ENCODE measurements around the gene IL17RE.
A peak's percentile ranks its signal among the peaks of the same experiment; 100 is the strongest.

The IL17RE gene

DNA sequence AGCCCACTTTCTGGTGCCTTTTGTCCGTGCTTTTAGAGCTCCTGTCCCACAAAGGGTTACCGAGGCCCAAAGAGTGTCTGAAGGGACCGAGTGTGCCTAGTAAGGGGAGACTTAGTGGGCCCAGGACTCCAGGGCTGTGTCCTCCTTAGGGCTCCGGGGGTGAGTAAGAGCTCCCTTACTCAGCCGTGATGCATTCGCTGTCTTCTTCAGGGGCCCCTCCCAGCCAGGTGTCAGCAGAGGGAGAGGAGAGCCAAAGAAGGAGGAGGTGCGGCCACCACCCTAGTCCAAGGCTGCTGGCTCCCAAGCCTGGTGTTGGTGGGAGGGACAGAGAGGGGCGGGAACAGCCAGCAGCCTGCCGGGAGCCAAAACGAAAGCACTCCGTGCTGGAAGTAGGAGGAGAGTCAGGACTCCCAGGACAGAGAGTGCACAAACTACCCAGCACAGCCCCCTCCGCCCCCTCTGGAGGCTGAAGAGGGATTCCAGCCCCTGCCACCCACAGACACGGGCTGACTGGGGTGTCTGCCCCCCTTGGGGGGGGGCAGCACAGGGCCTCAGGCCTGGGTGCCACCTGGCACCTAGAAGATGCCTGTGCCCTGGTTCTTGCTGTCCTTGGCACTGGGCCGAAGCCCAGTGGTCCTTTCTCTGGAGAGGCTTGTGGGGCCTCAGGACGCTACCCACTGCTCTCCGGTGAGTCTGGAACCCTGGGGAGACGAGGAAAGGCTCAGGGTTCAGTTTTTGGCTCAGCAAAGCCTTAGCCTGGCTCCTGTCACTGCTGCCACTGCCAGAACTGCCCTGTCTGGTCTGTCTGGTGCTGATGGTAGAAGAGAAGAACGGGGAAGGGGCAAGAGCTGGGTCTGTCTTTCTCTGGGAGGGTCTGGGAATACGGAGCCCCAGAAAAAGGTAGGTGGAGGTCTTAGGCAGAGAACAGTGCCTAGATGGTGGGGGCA lies 14.4 kb downstream of the IL17RE start, which contains the start of gene IL17RC:
Gene IL17RC (plus strand): TSS at position 365 of the 947 bp plus-strand sequence. CDS start 218 bp downstream, at position 583.
- no peak for ATAC-seq (replicated peaks)
- no peak within 1 kb of the TSS for H3K27ac Mint-ChIP-seq
- H3K9me3 Mint-ChIP-seq, result no peaks in the 10 kb centered on the region
- H3K4me1 Mint-ChIP-seq (ENCODE audit: low read depth in 2 of 2), result peaks cover 9 to 13% of the 10 kb centered on the region in 2 donors
- no peaks in the 10 kb centered on the region for H3K27me3 Mint-ChIP-seq
- H3K4me3 Mint-ChIP-seq, result peak within 1 kb of the TSS; percentile 73 to 77
- peaks cover 3% of the 10 kb centered on the region for H3K36me3 Mint-ChIP-seq (ENCODE audit: insufficient read depth)
- no peak for DNase-seq

- Mint-ChIP-seq H3K9me3 (no peaks in the 10 kb centered on the region), H3K4me3 (no peak overlapping the region), H3K27ac (no peak overlapping the region), H3K4me1 (ENCODE audit: low read depth in 2 of 2) (peaks cover 5 to 6% of the 10 kb centered on the region in 2 donors), H3K27me3 (peaks cover 7 to 8% of the 10 kb centered on the region in 2 donors), H3K36me3 (ENCODE audit: insufficient read depth) (no peaks in the 10 kb centered on the region)
- DNase-seq (no peak), ATAC-seq (replicated peaks) (no peak)
Observed at GRCh38 chr3:9917820-9918219, 15.2 kb downstream of the IL17RE start.

GRCh38 chr3:9918261-9919038 lies 15.8 kb downstream of the IL17RE start:
- Mint-ChIP-seq H3K27me3 (peaks cover 11 to 13% of the 10 kb centered on the region in 2 donors), H3K4me3 (no peak overlapping the region), H3K9me3 (no peaks in the 10 kb centered on the region), H3K36me3 (ENCODE audit: insufficient read depth) (no peaks in the 10 kb centered on the region), H3K4me1 (ENCODE audit: low read depth in 2 of 2) (peaks cover 5 to 6% of the 10 kb centered on the region in 2 donors), H3K27ac (no peak overlapping the region)
- DNase-seq (no peak), ATAC-seq (replicated peaks) (no peak)

DNA sequence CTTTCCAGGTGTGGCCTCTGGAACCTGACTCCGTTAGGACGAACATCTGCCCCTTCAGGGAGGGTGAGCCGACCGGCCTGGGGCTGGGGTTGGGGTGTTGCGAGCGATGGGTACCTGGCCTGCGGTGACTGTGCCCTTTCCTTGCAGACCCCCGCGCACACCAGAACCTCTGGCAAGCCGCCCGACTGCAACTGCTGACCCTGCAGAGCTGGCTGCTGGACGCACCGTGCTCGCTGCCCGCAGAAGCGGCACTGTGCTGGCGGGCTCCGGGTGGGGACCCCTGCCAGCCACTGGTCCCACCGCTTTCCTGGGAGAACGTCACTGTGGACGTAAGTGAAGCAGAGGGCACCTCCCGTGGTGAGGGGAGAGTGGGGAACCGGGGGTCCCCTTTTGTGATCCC lies 25.5 kb downstream of the IL17RE start:
- DNase-seq, result no peak
- Mint-ChIP-seq H3K27ac (no peak overlapping the region), H3K27me3 (peaks cover 20 to 21% of the 10 kb centered on the region in 2 donors), H3K4me1 (ENCODE audit: low read depth in 2 of 2) (peaks cover 9 to 10% of the 10 kb centered on the region in 2 donors), H3K9me3 (no peaks in the 10 kb centered on the region), H3K4me3 (no peak overlapping the region), H3K36me3 (ENCODE audit: insufficient read depth) (peaks cover 11% of the 10 kb centered on the region)
- ATAC-seq (replicated peaks), result no peak

DNA sequence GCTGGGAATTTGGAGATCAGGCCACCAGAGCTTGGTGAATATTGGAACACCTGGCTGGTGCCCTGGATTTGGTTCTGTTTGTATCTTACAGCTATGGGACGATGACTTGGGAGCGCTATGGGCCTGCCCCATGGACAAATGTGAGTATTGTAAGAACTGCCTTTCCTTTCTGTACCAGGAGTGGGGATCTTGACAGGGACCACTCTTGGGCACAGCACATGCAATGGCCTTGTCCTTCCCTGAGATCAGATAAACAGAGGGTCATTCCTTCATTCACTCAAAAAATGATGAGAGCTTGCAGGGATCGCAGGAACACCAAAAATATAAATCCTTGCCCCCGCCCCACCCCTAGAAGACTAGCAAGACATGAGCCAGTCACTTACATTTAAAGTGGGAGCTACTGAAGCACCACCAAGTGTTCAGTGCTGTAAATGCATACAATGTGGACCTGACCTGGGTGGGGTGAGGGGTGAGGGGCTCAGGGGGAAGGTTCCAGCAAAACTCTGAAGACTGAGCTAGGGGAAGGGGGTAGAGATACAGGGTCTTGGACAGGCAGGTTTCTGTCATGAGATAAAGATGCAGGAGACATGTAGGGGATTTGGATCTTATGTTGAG lies 28.3 kb downstream of the IL17RE start:
- no peaks in the 10 kb centered on the region for H3K9me3 Mint-ChIP-seq

DNA sequence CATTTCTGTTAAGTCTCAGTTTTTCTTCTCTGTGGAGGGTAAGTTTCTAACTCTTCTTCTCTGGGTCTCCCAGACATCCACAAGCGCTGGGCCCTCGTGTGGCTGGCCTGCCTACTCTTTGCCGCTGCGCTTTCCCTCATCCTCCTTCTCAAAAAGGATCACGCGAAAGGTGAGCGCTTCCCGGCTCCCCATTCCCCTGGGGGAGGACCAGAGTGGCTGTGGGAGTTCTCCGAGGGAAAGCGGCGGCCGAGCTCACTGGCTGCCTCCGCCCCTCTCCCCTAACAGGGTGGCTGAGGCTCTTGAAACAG lies 29.8 kb downstream of the IL17RE start:
- ATAC-seq (replicated peaks) (no peak), DNase-seq (no peak)
- peak overlapping the region; percentile 98 to 100 for H3K27ac Mint-ChIP-seq
- peaks cover 30 to 36% of the 10 kb centered on the region in 2 donors for H3K4me1 Mint-ChIP-seq (ENCODE audit: low read depth in 2 of 2)
- H3K36me3 Mint-ChIP-seq (ENCODE audit: insufficient read depth), result peaks cover 21% of the 10 kb centered on the region
- H3K27me3 Mint-ChIP-seq, result no peaks in the 10 kb centered on the region
- H3K4me3 Mint-ChIP-seq, result peak overlapping the region; percentile 94 to 97
- no peaks in the 10 kb centered on the region for H3K9me3 Mint-ChIP-seq

More for the DNA sequence above, 28.3 kb downstream of the IL17RE start:
- no peaks in the 10 kb centered on the region for H3K27me3 Mint-ChIP-seq
- peaks cover 21% of the 10 kb centered on the region for H3K36me3 Mint-ChIP-seq (ENCODE audit: insufficient read depth)
- peaks cover 30 to 33% of the 10 kb centered on the region in 2 donors for H3K4me1 Mint-ChIP-seq (ENCODE audit: low read depth in 2 of 2)
- H3K4me3 Mint-ChIP-seq, result no peak overlapping the region
- H3K27ac Mint-ChIP-seq, result peak overlapping the region; percentile 98 to 100
- no peak for ATAC-seq (replicated peaks)
- no peak for DNase-seq

GRCh38 chr3:9932843-9933560 lies 30.4 kb downstream of the IL17RE start:
- Mint-ChIP-seq H3K9me3 (no peaks in the 10 kb centered on the region), H3K36me3 (ENCODE audit: insufficient read depth) (peaks cover 21% of the 10 kb centered on the region), H3K27ac (peak overlapping the region; percentile 98 to 100), H3K27me3 (no peaks in the 10 kb centered on the region), H3K4me1 (ENCODE audit: low read depth in 2 of 2) (peaks cover 30 to 36% of the 10 kb centered on the region in 2 donors), H3K4me3 (peak overlapping the region; percentile 94 to 97)
- peak; percentile 69 for ATAC-seq (replicated peaks)
- peak; percentile 80 to 82 (median 80) for DNase-seq

- Mint-ChIP-seq H3K27me3 (no peaks in the 10 kb centered on the region), H3K4me1 (ENCODE audit: low read depth in 2 of 2) (peaks cover 30 to 36% of the 10 kb centered on the region in 2 donors), H3K36me3 (ENCODE audit: insufficient read depth) (peaks cover 25% of the 10 kb centered on the region), H3K9me3 (no peaks in the 10 kb centered on the region), H3K4me3 (peak within 1 kb of the TSS; percentile 94 to 97), H3K27ac (peak within 1 kb of the TSS; percentile 98 to 100)
- peak; percentile 78 for ATAC-seq (replicated peaks)
- peak; percentile 97 to 98 (median 98) for DNase-seq
Observed at GRCh38 chr3:9933561-9934234, 31.1 kb downstream of the IL17RE start, which contains the start of gene CRELD1. Gene CRELD1 (plus strand): TSS chr3:9933834. CDS start chr3:9934439, 605 bp downstream.

DNA sequence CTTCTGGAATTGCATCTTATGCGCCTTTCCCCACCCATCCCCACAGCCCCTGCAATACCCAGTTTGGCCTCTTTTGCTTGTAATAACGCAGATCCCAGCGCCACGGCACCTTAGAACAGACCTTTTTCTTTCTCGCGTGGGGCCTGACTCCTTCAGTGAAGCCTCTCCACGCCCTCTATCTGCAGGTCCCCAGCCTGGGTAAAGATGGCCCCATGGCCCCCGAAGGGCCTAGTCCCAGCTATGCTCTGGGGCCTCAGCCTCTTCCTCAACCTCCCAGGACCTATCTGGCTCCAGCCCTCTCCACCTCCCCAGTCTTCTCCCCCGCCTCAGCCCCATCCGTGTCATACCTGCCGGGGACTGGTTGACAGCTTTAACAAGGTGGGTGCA lies 31.6 kb downstream of the IL17RE start:
- Mint-ChIP-seq H3K4me1 (ENCODE audit: low read depth in 2 of 2) (peaks cover 30 to 36% of the 10 kb centered on the region in 2 donors), H3K27ac (peak overlapping the region; percentile 98 to 100), H3K36me3 (ENCODE audit: insufficient read depth) (peaks cover 25% of the 10 kb centered on the region), H3K9me3 (no peaks in the 10 kb centered on the region), H3K27me3 (no peaks in the 10 kb centered on the region), H3K4me3 (peak overlapping the region; percentile 94 to 97)
- ATAC-seq (replicated peaks), result peak; percentile 6
- no peak for DNase-seq

DNA sequence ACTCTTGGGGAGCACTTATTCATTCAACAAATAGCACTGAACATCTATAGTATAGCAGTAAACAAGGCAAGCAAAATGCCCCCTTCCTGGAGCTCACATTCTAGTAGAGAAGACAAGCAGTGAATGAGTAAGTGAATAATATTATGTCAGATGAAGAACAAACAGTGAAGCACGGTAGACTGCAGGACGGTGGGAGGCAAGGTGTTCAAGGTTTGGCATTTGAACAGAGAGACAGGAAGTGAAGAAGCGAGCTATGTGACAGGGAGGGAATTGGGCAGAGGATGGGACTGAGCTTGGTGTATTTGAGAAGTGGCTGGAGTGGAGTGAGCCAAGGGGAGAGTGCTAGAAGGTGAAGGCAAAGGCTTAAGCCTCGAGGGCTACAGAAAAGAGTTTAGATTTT lies 32.3 kb downstream of the IL17RE start:
- Mint-ChIP-seq H3K9me3 (no peaks in the 10 kb centered on the region), H3K4me3 (peak overlapping the region; percentile 94 to 97), H3K36me3 (ENCODE audit: insufficient read depth) (peaks cover 25% of the 10 kb centered on the region), H3K27me3 (no peaks in the 10 kb centered on the region), H3K4me1 (ENCODE audit: low read depth in 2 of 2) (peaks cover 30 to 36% of the 10 kb centered on the region in 2 donors), H3K27ac (peak overlapping the region; percentile 98 to 100)
- ATAC-seq (replicated peaks) (no peak), DNase-seq (no peak)

- peaks cover 28 to 36% of the 10 kb centered on the region in 2 donors for H3K4me1 Mint-ChIP-seq (ENCODE audit: low read depth in 2 of 2)
- H3K27ac Mint-ChIP-seq, result peak overlapping the region in 1 of 2 donors; percentile 100
- no peaks in the 10 kb centered on the region for H3K27me3 Mint-ChIP-seq
- peaks cover 27% of the 10 kb centered on the region for H3K36me3 Mint-ChIP-seq (ENCODE audit: insufficient read depth)
- H3K4me3 Mint-ChIP-seq, result peak overlapping the region in 1 of 2 donors; percentile 25
- DNase-seq (no peak), ATAC-seq (replicated peaks) (no peak)
- H3K9me3 Mint-ChIP-seq, result no peaks in the 10 kb centered on the region
Observed at GRCh38 chr3:9935966-9936510, 33.4 kb downstream of the IL17RE start.

All from effector memory CD8-positive, alpha-beta T cell (primary cell).